Lung (tissue), 12 donors: ENCODE results near the gene LRRK1. TPM values are rescaled to one million over a fixed set of nuclear protein-coding genes. Genes with fewer than 3 reads are reported as not detected.

Experiments
- ATAC-seq: fragments of 200-7000 bp; cut with Tn5 transposase; one replicate; pipeline ENCODE4 v1.9.1; 2020; ENCODE audit warnings: moderate number of reproducible peaks; ENCODE audit not compliant: insufficient read depth, low FRiP score
- DNase-seq, 3 donors: peaks; one replicate each; pipeline ENCODE4 v3.0.0-alpha.2; 2013 to 2017
- H3K27ac ChIP-seq, 2 donors: one replicate each; pipeline ENCODE4 v1.5.1; 2013; ENCODE audit warnings: mild to moderate bottlenecking in 2 of 2, moderate library complexity in 2 of 2, control low read depth in 1 of 2, inconsistent platforms in 1 of 2, low read depth in 1 of 2, low read length in 1 of 2
- H3K27me3 ChIP-seq, 3 donors: one replicate each; pipeline ENCODE4 v1.5.1; 2013; ENCODE audit warnings: low read length in 2 of 3; ENCODE audit not compliant: control insufficient read depth in 3 of 3, insufficient read depth in 3 of 3
- H3K36me3 ChIP-seq, 4 donors: one replicate each; pipeline ENCODE4 v1.5.1; 2013; ENCODE audit warnings: low read length in 4 of 4, mild to moderate bottlenecking in 1 of 4, moderate library complexity in 1 of 4; ENCODE audit not compliant: control insufficient read depth in 4 of 4, insufficient read depth in 4 of 4
- H3K4me1 ChIP-seq, 5 donors: one replicate each; pipeline ENCODE4 v1.5.1; 2013; ENCODE audit warnings: low read length in 5 of 5, mild to moderate bottlenecking in 2 of 5, moderate library complexity in 1 of 5; ENCODE audit not compliant: control insufficient read depth in 5 of 5, insufficient read depth in 5 of 5
- H3K4me3 ChIP-seq: one replicate; pipeline ENCODE4 v1.5.1; 2013; ENCODE audit warnings: mild to moderate bottlenecking, control low read depth, moderate library complexity
- H3K9ac ChIP-seq, 2 donors: one replicate each; pipeline ENCODE4 v1.5.1; 2013; ENCODE audit warnings: low read length in 2 of 2, control low read depth in 1 of 2; ENCODE audit not compliant: insufficient read depth in 1 of 2
- H3K9me3 ChIP-seq, 4 donors: one replicate each; pipeline ENCODE4 v1.5.1; 2013; ENCODE audit warnings: low read length in 3 of 4, mild to moderate bottlenecking in 1 of 4, moderate library complexity in 1 of 4; ENCODE audit not compliant: control insufficient read depth in 4 of 4, insufficient read depth in 3 of 4
- CTCF ChIP-seq: IDR thresholded peaks from 2 replicates; pipeline ENCODE4 v1.5.1; 2012; ENCODE audit warnings: mild to moderate bottlenecking; ENCODE audit errors: control extremely low read depth, extremely low read depth
- WGBS, 2 donors: extraction: QIAGEN DNeasy Blood & Tissue Kit; methylation state at CpG; one replicate each; pipeline ENCODE4 v1.1.7; 2013; 5-methylcytosine and 5-hydroxymethylcytosine counted together
- polyA plus RNA-seq, 2 donors: library from polyadenylated mRNA; stranded (reverse); fragments of 200-250 nt; gene quantifications; one replicate each; pipeline ENCODE4 v1.2.1, GENCODE V29; 2013
- total RNA-seq, 2 donors: library from RNA; depleted of rRNA in 1 of 2; stranded (reverse); fragments of >200 nt in 1 of 2; gene quantifications; one replicate each; pipeline ENCODE4 v1.2.1, GENCODE V29; 2014 to 2021
- donor health status: control.
- donor health status: control.
- donor health status: Bipolar disorder and iron deficiency.
- donor health status: healthy.
- donor health status: DM: yes; HTN: yes; CAD: no.

The LRRK1 gene
- total and polyA plus RNA-seq, 4 donors = 5.7 to 22.9 (median 9.7) TPM

- H3K9me3 ChIP-seq = no peaks in the 10 kb centered on the region
- no peaks in the 10 kb centered on the region for H3K4me1 ChIP-seq
- DNase-seq = no peak
- TF ChIP-seq CTCF = no peak
- ATAC-seq = no peak
- H3K27me3 ChIP-seq = peaks cover 0 to 27% (median 13%) of the 10 kb centered on the region in 3 donors
- H3K4me3 ChIP-seq = no peak overlapping the region
- H3K27ac ChIP-seq = no peak overlapping the region
- no peak overlapping the region for H3K9ac ChIP-seq
- no peaks in the 10 kb centered on the region for H3K36me3 ChIP-seq
- 90 to 91% methylated on average over 4 of the region's 4 CpGs for WGBS, 2 donors
These were observed 61.9 kb downstream of the LRRK1 start for GRCh38 chr15:100981086-100981485.

DNA sequence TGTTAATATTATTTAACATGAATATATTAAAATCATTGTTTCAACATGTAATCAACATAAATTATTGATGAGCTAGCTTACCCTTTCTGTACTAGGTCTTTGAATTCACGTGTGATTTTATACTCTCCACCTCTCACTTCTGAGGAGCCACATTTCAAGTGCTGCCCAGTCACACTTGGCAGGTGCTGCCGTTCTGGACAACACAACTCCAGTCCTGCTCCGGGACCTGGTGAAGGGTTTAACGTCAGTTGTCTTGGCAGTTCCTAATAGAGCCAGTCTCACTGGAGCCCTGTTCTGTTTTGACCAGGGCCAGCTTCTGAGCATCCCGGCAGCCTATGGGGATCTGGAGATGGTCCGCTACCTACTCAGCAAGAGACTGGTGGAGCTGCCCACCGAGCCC, 64.1 kb downstream of the LRRK1 start:
- Histone ChIP-seq H3K27ac (no peak overlapping the region), H3K9me3 (no peaks in the 10 kb centered on the region), H3K27me3 (peaks cover 0 to 10% (median 3%) of the 10 kb centered on the region in 3 donors), H3K4me3 (no peak overlapping the region), H3K4me1 (no peaks in the 10 kb centered on the region), H3K9ac (no peak overlapping the region), H3K36me3 (no peaks in the 10 kb centered on the region)
- DNase-seq (no peak), ATAC-seq (no peak)
- 83 to 93% methylated on average over 7 of the region's 7 CpGs for WGBS, 2 donors
- TF ChIP-seq CTCF = no peak

DNA sequence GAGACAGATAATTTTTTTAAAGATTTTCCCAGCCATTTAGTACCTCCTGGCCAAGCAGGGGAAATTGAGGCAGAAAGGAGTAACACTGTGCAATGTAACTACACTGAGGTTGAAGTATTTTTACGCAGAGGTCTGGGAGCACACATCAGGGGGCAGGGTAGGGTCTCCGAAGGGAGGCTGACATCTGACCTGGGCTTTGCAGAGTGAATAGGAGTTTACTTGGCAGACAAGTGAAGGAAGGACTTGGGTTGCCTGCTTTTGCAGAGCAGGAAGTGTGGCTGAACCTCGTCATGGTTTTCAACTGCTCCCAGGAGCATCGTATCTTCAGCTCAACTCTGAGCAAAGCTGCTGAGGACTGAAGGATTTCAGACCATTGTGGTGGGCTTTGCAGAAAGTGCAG, 66.2 kb downstream of the LRRK1 start:
- Histone ChIP-seq H3K4me1 (no peaks in the 10 kb centered on the region), H3K9ac (no peak overlapping the region), H3K36me3 (peaks cover 0 to 7% (median 0%) of the 10 kb centered on the region in 4 donors), H3K27ac (no peak overlapping the region), H3K9me3 (peaks cover 0 to 4% (median 0%) of the 10 kb centered on the region in 4 donors), H3K27me3 (peaks cover 0 to 3% (median 3%) of the 10 kb centered on the region in 3 donors), H3K4me3 (no peak overlapping the region)
- WGBS, 2 donors = 82 to 83% methylated on average over 4 of the region's 4 CpGs
- no peak for ATAC-seq
- no peak for TF ChIP-seq CTCF
- no peak for DNase-seq
